ENCODE measurements around the gene IL36RN. TPM values are rescaled to one million over a fixed set of nuclear protein-coding genes. Genes with fewer than 3 reads are reported as not detected.

IL36RN gene
- total and polyA plus RNA-seq, 12 donors = not detected

- TF ChIP-seq POLR2A (IDR thresholded peaks at IDR 0.05) (no peak), CTCF (IDR thresholded peaks at IDR 0.05) (no peak)
- H3K4me1 ChIP-seq (replicated peaks in 1 of 2) = no peaks in the 10 kb centered on the region
- no peaks in the 10 kb centered on the region for H3K9me3 ChIP-seq (replicated peaks in 1 of 3)
- H3K27me3 ChIP-seq = no peaks in the 10 kb centered on the region
- intact Hi-C loops (cut with DNase I) = no loop called here
- 75 to 87% (median 84%) methylated on average over 4 of the region's 4 CpGs for WGBS, 4 donors
- DNase-seq = no peak
- H3K4me3 ChIP-seq = no peak overlapping the region
- no peak overlapping the region for H3K27ac ChIP-seq
- H3K36me3 ChIP-seq (replicated peaks in 1 of 2) = no peaks in the 10 kb centered on the region
These were observed 39.0 kb downstream of the IL36RN start for GRCh38 chr2:113098041-113098440.

GRCh38 chr2:113098532-113098931, 39.5 kb downstream of the IL36RN start:
- no peak overlapping the region for H3K4me3 ChIP-seq
- WGBS, 4 donors = 77 to 95% (median 92%) methylated on average over 4 to 6 of the region's 6 CpGs
- H3K27ac ChIP-seq = no peak overlapping the region
- DNase-seq = no peak
- H3K36me3 ChIP-seq (replicated peaks in 1 of 2) = no peaks in the 10 kb centered on the region
- no peaks in the 10 kb centered on the region for H3K9me3 ChIP-seq (replicated peaks in 1 of 3)
- H3K4me1 ChIP-seq (replicated peaks in 1 of 2) = no peaks in the 10 kb centered on the region
- H3K27me3 ChIP-seq = no peaks in the 10 kb centered on the region
- no peak for TF ChIP-seq CTCF (IDR thresholded peaks at IDR 0.05)
- no peak for TF ChIP-seq POLR2A (IDR thresholded peaks at IDR 0.05)
- intact Hi-C loops (cut with DNase I) = no loop called here

- Histone ChIP-seq H3K27ac (no peak overlapping the region), H3K27me3 (no peaks in the 10 kb centered on the region), H3K9me3 (replicated peaks in 1 of 3) (no peaks in the 10 kb centered on the region), H3K36me3 (replicated peaks in 1 of 2) (no peaks in the 10 kb centered on the region), H3K4me3 (no peak overlapping the region), H3K4me1 (replicated peaks in 1 of 2) (no peaks in the 10 kb centered on the region)
- TF ChIP-seq POLR2A (IDR thresholded peaks at IDR 0.05) (no peak), CTCF (IDR thresholded peaks at IDR 0.05) (no peak)
- 66 to 97% (median 88%) methylated on average over 2 of the region's 2 CpGs for WGBS, 4 donors
- DNase-seq = no peak
- intact Hi-C loops (cut with DNase I) = no loop called here
These were observed 43.1 kb downstream of the IL36RN start for GRCh38 chr2:113102133-113102532.

- Histone ChIP-seq H3K9me3 (replicated peaks in 1 of 3) (no peaks in the 10 kb centered on the region), H3K27ac (no peak overlapping the region), H3K4me1 (replicated peaks in 1 of 2) (no peaks in the 10 kb centered on the region), H3K27me3 (no peaks in the 10 kb centered on the region), H3K36me3 (replicated peaks in 1 of 2) (no peaks in the 10 kb centered on the region), H3K4me3 (no peak overlapping the region)
- no peak for TF ChIP-seq POLR2A (IDR thresholded peaks at IDR 0.05)
- no peak for TF ChIP-seq CTCF (IDR thresholded peaks at IDR 0.05)
- intact Hi-C loops (cut with DNase I) = no loop called here
- DNase-seq = no peak
- WGBS, 4 donors = 91 to 95% (median 93%) methylated on average over 4 of the region's 4 CpGs
These were observed 44.3 kb downstream of the IL36RN start for GRCh38 chr2:113103277-113103676.

All from adrenal gland (tissue), 12 donors.